ENCODE data around the gene DLGAP3. TPM values are rescaled to one million over a fixed set of nuclear protein-coding genes. Genes with fewer than 3 reads are reported as not detected.

DLGAP3 gene
- total and polyA plus RNA-seq, 4 donors, result 0.05 to 0.19 (median 0.08) TPM

DNA sequence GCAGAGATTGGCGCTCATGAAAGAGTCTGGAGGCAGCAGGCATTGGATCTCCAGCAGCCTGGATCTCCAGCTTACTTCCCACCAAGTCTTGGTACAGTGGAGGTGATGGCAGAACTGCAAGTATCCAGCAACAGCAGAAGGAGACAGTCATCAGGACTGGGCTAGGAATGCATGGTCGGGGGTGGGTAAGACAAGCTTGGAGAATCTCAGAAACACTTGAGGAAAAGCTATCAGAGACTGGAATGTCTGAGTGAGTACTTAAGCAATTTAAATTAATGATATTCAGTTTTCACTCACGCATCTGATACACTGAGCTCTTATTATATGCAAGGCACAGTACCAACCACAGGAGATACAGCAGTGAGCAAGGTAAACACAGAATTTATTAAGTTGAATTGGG lies 45.9 kb upstream of the DLGAP3 start:
- DNase-seq (ENCODE audit: low spot score), result no peak
- Histone ChIP-seq H3K4me3 (ENCODE audit: low read depth in 1 of 3, low read length in 3 of 3) (no peak overlapping the region), H3K36me3 (ENCODE audit: control insufficient read depth in 4 of 4, insufficient read depth in 3 of 4, low read depth in 1 of 4, low read length in 3 of 4) (peaks cover 0 to 7% (median 0%) of the 10 kb centered on the region in 4 donors), H3K9me3 (ENCODE audit: control insufficient read depth in 4 of 4, low read length in 3 of 4) (no peaks in the 10 kb centered on the region), H3K27ac (ENCODE audit: low read depth in 1 of 2, low read length in 2 of 2) (no peak overlapping the region), H3K4me1 (ENCODE audit: control insufficient read depth in 4 of 4, insufficient read depth in 4 of 4, low read length in 3 of 4) (no peaks in the 10 kb centered on the region), H3K9ac (ENCODE audit: low read depth in 1 of 2, low read length in 2 of 2) (no peak overlapping the region), H3K27me3 (ENCODE audit: control insufficient read depth in 4 of 4, insufficient read depth in 4 of 4, low read length in 3 of 4) (no peaks in the 10 kb centered on the region)
- TF ChIP-seq, protein P1, sequence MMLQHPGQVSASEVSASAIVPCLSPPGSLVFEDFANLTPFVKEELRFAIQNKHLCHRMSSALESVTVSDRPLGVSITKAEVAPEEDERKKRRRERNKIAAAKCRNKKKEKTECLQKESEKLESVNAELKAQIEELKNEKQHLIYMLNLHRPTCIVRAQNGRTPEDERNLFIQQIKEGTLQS (IDR thresholded peaks at IDR 0.05), result no peak
- TF ChIP-seq HNF4A (conservative IDR thresholded peaks at IDR 0.05) (no peak), TAF1 (conservative IDR thresholded peaks at IDR 0.05) (no peak), SP1 (IDR thresholded peaks at IDR 0.05) (no peak), GABPA (IDR thresholded peaks at IDR 0.05 in 1 of 2, conservative IDR thresholded peaks at IDR 0.05 in 1 of 2) (no peak), RAD21 (IDR thresholded peaks at IDR 0.05) (no peak), EGR1 (IDR thresholded peaks at IDR 0.05; ENCODE audit: low read depth in 2 of 2) (no peak), FOXA2 (IDR thresholded peaks at IDR 0.05) (no peak), FOXA1 (IDR thresholded peaks at IDR 0.05) (no peak), NR2F2 (IDR thresholded peaks at IDR 0.05) (no peak), JUND (IDR thresholded peaks at IDR 0.05) (no peak)
- WGBS, result 94% methylated on average over 3 of the region's 3 CpGs

DNA sequence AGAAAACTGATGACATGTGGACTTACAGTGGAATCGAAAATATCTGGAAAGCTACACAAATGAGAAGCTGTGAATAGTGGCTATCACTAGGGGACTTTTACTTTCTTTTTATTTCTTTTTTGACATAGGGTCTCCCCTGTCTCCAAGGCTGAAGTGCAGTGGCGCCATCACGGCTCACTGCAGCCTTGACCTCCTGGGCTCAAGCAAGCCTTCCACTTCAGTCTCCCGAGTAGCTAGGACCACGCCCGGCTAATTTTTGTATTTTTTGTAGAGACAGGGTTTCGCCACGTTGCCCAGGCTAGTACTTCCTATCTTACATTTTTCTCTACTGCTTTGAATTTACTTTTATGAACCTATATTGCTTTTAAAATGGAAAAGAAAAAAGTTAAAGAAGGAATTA lies 45.2 kb upstream of the DLGAP3 start:
- no peaks in the 10 kb centered on the region for H3K4me1 ChIP-seq (ENCODE audit: control insufficient read depth in 4 of 4, insufficient read depth in 4 of 4, low read length in 3 of 4)
- DNase-seq (ENCODE audit: low spot score), result no peak
- H3K9me3 ChIP-seq (ENCODE audit: control insufficient read depth in 4 of 4, low read length in 3 of 4), result no peaks in the 10 kb centered on the region
- H3K9ac ChIP-seq (ENCODE audit: low read depth in 1 of 2, low read length in 2 of 2), result no peak overlapping the region
- TF ChIP-seq, protein P2, sequence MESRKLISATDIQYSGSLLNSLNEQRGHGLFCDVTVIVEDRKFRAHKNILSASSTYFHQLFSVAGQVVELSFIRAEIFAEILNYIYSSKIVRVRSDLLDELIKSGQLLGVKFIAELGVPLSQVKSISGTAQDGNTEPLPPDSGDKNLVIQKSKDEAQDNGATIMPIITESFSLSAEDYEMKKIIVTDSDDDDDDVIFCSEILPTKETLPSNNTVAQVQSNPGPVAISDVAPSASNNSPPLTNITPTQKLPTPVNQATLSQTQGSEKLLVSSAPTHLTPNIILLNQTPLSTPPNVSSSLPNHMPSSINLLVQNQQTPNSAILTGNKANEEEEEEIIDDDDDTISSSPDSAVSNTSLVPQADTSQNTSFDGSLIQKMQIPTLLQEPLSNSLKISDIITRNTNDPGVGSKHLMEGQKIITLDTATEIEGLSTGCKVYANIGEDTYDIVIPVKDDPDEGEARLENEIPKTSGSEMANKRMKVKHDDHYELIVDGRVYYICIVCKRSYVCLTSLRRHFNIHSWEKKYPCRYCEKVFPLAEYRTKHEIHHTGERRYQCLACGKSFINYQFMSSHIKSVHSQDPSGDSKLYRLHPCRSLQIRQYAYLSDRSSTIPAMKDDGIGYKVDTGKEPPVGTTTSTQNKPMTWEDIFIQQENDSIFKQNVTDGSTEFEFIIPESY (IDR thresholded peaks at IDR 0.05), result no peak
- no peak for TF ChIP-seq NR2F2 (IDR thresholded peaks at IDR 0.05)
- TF ChIP-seq FOXA2 (IDR thresholded peaks at IDR 0.05), result no peak
- TF ChIP-seq, protein P1 (IDR thresholded peaks at IDR 0.05), result no peak
- TF ChIP-seq JUND (IDR thresholded peaks at IDR 0.05), result no peak
- TF ChIP-seq, protein P3, sequence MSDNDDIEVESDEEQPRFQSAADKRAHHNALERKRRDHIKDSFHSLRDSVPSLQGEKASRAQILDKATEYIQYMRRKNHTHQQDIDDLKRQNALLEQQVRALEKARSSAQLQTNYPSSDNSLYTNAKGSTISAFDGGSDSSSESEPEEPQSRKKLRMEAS (IDR thresholded peaks at IDR 0.05), result no peak
- TF ChIP-seq YY1 (IDR thresholded peaks at IDR 0.05), result no peak
- TF ChIP-seq TAF1 (conservative IDR thresholded peaks at IDR 0.05), result no peak
- TF ChIP-seq GABPA (IDR thresholded peaks at IDR 0.05 in 1 of 2, conservative IDR thresholded peaks at IDR 0.05 in 1 of 2), result no peak
- TF ChIP-seq RXRA (IDR thresholded peaks at IDR 0.05), result no peak
- TF ChIP-seq, protein P4, sequence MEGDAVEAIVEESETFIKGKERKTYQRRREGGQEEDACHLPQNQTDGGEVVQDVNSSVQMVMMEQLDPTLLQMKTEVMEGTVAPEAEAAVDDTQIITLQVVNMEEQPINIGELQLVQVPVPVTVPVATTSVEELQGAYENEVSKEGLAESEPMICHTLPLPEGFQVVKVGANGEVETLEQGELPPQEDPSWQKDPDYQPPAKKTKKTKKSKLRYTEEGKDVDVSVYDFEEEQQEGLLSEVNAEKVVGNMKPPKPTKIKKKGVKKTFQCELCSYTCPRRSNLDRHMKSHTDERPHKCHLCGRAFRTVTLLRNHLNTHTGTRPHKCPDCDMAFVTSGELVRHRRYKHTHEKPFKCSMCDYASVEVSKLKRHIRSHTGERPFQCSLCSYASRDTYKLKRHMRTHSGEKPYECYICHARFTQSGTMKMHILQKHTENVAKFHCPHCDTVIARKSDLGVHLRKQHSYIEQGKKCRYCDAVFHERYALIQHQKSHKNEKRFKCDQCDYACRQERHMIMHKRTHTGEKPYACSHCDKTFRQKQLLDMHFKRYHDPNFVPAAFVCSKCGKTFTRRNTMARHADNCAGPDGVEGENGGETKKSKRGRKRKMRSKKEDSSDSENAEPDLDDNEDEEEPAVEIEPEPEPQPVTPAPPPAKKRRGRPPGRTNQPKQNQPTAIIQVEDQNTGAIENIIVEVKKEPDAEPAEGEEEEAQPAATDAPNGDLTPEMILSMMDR (IDR thresholded peaks at IDR 0.05; ENCODE audit: low read depth, low read length, missing input control), result no peak
- TF ChIP-seq, protein P5, sequence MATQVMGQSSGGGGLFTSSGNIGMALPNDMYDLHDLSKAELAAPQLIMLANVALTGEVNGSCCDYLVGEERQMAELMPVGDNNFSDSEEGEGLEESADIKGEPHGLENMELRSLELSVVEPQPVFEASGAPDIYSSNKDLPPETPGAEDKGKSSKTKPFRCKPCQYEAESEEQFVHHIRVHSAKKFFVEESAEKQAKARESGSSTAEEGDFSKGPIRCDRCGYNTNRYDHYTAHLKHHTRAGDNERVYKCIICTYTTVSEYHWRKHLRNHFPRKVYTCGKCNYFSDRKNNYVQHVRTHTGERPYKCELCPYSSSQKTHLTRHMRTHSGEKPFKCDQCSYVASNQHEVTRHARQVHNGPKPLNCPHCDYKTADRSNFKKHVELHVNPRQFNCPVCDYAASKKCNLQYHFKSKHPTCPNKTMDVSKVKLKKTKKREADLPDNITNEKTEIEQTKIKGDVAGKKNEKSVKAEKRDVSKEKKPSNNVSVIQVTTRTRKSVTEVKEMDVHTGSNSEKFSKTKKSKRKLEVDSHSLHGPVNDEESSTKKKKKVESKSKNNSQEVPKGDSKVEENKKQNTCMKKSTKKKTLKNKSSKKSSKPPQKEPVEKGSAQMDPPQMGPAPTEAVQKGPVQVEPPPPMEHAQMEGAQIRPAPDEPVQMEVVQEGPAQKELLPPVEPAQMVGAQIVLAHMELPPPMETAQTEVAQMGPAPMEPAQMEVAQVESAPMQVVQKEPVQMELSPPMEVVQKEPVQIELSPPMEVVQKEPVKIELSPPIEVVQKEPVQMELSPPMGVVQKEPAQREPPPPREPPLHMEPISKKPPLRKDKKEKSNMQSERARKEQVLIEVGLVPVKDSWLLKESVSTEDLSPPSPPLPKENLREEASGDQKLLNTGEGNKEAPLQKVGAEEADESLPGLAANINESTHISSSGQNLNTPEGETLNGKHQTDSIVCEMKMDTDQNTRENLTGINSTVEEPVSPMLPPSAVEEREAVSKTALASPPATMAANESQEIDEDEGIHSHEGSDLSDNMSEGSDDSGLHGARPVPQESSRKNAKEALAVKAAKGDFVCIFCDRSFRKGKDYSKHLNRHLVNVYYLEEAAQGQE (IDR thresholded peaks at IDR 0.05), result no peak
- TF ChIP-seq RAD21 (IDR thresholded peaks at IDR 0.05), result no peak
- TF ChIP-seq SP1 (IDR thresholded peaks at IDR 0.05), result no peak
- no peak for TF ChIP-seq HNF4A (conservative IDR thresholded peaks at IDR 0.05)
- no peak for TF ChIP-seq EGR1 (IDR thresholded peaks at IDR 0.05; ENCODE audit: low read depth in 2 of 2)
- H3K27ac ChIP-seq (ENCODE audit: low read depth in 1 of 2, low read length in 2 of 2), result no peak overlapping the region
- WGBS, result 80% methylated on average over 8 of the region's 8 CpGs
- no peak overlapping the region for H3K4me3 ChIP-seq (ENCODE audit: low read depth in 1 of 3, low read length in 3 of 3)
- peaks cover 0 to 7% (median 0%) of the 10 kb centered on the region in 4 donors for H3K36me3 ChIP-seq (ENCODE audit: control insufficient read depth in 4 of 4, insufficient read depth in 3 of 4, low read depth in 1 of 4, low read length in 3 of 4)
- H3K27me3 ChIP-seq (ENCODE audit: control insufficient read depth in 4 of 4, insufficient read depth in 4 of 4, low read length in 3 of 4), result no peaks in the 10 kb centered on the region

All from liver (tissue), 9 donors.